K562 (cell line): Measurements from ENCODE around the gene EZH1. TPM values are rescaled to one million over a fixed set of nuclear protein-coding genes. Genes with fewer than 3 reads are reported as not detected.
A peak's percentile ranks its signal among the peaks of the same experiment; 100 is the strongest.

Source experiments
- C11orf30 ChIP-seq: fragments of 450-650 bp; IDR thresholded peaks from 2 replicates; pipeline ENCODE4 v1.6.1; 2016; ENCODE audit warnings: low read depth, mild to moderate bottlenecking
- HDAC2 ChIP-seq: fragments of 450-650 bp; IDR thresholded peaks from 2 replicates; pipeline ENCODE4 v1.6.1; 2016; ENCODE audit warnings: mild to moderate bottlenecking
- HDAC6 ChIP-seq: IDR thresholded peaks from 2 replicates; pipeline ENCODE4 v1.6.1; 2012; ENCODE audit warnings: low read depth, mild to moderate bottlenecking, control low read depth, inconsistent platforms, low read length, moderate library complexity
- JUND ChIP-seq, 2 experiments: IDR thresholded peaks; 2 replicates in 1 of 2; 3 replicates in 1 of 2; pipeline ENCODE4 v1.6.1; 2011; ENCODE audit warnings: borderline replicate concordance in 2 of 2, low read depth in 2 of 2, low read length in 2 of 2, improper control_type of control experiment in 1 of 2, missing biosample characterization in 1 of 2, missing genetic modification characterization in 1 of 2, missing genetic modification reagents in 1 of 2
- MCM5 ChIP-seq: fragments of 450-650 bp; IDR thresholded peaks from 2 replicates; pipeline ENCODE4 v1.6.1; 2016; ENCODE audit warnings: low read depth
- NFATC3 ChIP-seq: fragments of 450-650 bp; IDR thresholded peaks from 2 replicates; pipeline ENCODE4 v1.6.1; 2017; ENCODE audit warnings: mild to moderate bottlenecking
- NFRKB ChIP-seq: fragments of 450-650 bp; IDR thresholded peaks from 2 replicates; pipeline ENCODE4 v1.6.1; 2016; ENCODE audit warnings: low read depth
- RFX7 ChIP-seq: fragments of 250-450 bp; sonication (Bioruptor Pico); IDR thresholded peaks from 2 replicates; pipeline ENCODE4 v1.5.1; 2021; ENCODE audit warnings: mild to moderate bottlenecking
- SP1 ChIP-seq: sonication (generic); formaldehyde crosslinking; IDR thresholded peaks from 2 replicates; pipeline ENCODE4 v1.8.1; 2022; ENCODE audit warnings: mild to moderate bottlenecking, missing genetic modification reagents
- ZNF184 ChIP-seq: sonication (generic); formaldehyde crosslinking; IDR thresholded peaks from 2 replicates; pipeline ENCODE4 v1.5.0; 2020; ENCODE audit warnings: missing genetic modification reagents
- ZNF23 ChIP-seq: fragments of 250-450 bp; sonication (Bioruptor Pico); IDR thresholded peaks from 2 replicates; pipeline ENCODE4 v1.4.0; 2020; ENCODE audit warnings: mild to moderate bottlenecking
- ZNF699 ChIP-seq: fragments of 250-450 bp; sonication (Bioruptor Pico); IDR thresholded peaks from 2 replicates; pipeline ENCODE4 v1.8.0; 2021; ENCODE audit warnings: mild to moderate bottlenecking, moderate library complexity; ENCODE audit not compliant: insufficient replicate concordance
- polyA plus RNA-seq, 8 experiments: library from polyadenylated mRNA; depleted of rRNA in 4 of 8; stranded (reverse) in 5 of 8; unstranded in 3 of 8; fragments of >200 nt; fragmentation: Nextera tagmentation in 2 of 8; fragmentation: Illumina TruSeq in 1 of 8; extraction: Ambion mirVana in 2 of 8; extraction: Trizol in 1 of 8; gene quantifications; 2 replicates each; pipeline versions ENCODE4 v1.2.1 to v1.2.3, GENCODE V29; 2011 to 2014; ENCODE audit warnings: inconsistent platforms in 1 of 8, missing spikeins in 1 of 8
- total RNA-seq, 7 experiments: library from RNA; depleted of rRNA in 6 of 7; stranded (reverse); fragments of >200 nt in 6 of 7; fragmentation: Illumina TruSeq in 2 of 7; extraction: Trizol in 2 of 7; gene quantifications; 2 replicates each; pipeline versions ENCODE4 v1.2.1 to v1.2.3, GENCODE V29; 2011 to 2021; ENCODE audit warnings: low replicate concordance in 1 of 7
- TF ChIP-seq, protein P1 (sequence below), 2 experiments: fragments of 450-650 bp; IDR thresholded peaks; 2 replicates each; pipeline ENCODE4 v1.6.1; 2016; ENCODE audit warnings: mild to moderate bottlenecking in 2 of 2, borderline replicate concordance in 1 of 2, low read depth in 1 of 2, moderate library complexity in 1 of 2
- TF ChIP-seq, protein P2 (sequence below): IDR thresholded peaks from 2 replicates; pipeline ENCODE4 v1.6.1; 2016; ENCODE audit warnings: missing genetic modification characterization, missing compliant biosample characterization

EZH1 gene
- total and polyA plus RNA-seq, 9 of the 15 experiments (the other 6 are each of a cell fraction or from before 2014, with no cell fraction given) = 8.6 to 40.8 (median 22.9) TPM

- TF ChIP-seq, protein P1, sequence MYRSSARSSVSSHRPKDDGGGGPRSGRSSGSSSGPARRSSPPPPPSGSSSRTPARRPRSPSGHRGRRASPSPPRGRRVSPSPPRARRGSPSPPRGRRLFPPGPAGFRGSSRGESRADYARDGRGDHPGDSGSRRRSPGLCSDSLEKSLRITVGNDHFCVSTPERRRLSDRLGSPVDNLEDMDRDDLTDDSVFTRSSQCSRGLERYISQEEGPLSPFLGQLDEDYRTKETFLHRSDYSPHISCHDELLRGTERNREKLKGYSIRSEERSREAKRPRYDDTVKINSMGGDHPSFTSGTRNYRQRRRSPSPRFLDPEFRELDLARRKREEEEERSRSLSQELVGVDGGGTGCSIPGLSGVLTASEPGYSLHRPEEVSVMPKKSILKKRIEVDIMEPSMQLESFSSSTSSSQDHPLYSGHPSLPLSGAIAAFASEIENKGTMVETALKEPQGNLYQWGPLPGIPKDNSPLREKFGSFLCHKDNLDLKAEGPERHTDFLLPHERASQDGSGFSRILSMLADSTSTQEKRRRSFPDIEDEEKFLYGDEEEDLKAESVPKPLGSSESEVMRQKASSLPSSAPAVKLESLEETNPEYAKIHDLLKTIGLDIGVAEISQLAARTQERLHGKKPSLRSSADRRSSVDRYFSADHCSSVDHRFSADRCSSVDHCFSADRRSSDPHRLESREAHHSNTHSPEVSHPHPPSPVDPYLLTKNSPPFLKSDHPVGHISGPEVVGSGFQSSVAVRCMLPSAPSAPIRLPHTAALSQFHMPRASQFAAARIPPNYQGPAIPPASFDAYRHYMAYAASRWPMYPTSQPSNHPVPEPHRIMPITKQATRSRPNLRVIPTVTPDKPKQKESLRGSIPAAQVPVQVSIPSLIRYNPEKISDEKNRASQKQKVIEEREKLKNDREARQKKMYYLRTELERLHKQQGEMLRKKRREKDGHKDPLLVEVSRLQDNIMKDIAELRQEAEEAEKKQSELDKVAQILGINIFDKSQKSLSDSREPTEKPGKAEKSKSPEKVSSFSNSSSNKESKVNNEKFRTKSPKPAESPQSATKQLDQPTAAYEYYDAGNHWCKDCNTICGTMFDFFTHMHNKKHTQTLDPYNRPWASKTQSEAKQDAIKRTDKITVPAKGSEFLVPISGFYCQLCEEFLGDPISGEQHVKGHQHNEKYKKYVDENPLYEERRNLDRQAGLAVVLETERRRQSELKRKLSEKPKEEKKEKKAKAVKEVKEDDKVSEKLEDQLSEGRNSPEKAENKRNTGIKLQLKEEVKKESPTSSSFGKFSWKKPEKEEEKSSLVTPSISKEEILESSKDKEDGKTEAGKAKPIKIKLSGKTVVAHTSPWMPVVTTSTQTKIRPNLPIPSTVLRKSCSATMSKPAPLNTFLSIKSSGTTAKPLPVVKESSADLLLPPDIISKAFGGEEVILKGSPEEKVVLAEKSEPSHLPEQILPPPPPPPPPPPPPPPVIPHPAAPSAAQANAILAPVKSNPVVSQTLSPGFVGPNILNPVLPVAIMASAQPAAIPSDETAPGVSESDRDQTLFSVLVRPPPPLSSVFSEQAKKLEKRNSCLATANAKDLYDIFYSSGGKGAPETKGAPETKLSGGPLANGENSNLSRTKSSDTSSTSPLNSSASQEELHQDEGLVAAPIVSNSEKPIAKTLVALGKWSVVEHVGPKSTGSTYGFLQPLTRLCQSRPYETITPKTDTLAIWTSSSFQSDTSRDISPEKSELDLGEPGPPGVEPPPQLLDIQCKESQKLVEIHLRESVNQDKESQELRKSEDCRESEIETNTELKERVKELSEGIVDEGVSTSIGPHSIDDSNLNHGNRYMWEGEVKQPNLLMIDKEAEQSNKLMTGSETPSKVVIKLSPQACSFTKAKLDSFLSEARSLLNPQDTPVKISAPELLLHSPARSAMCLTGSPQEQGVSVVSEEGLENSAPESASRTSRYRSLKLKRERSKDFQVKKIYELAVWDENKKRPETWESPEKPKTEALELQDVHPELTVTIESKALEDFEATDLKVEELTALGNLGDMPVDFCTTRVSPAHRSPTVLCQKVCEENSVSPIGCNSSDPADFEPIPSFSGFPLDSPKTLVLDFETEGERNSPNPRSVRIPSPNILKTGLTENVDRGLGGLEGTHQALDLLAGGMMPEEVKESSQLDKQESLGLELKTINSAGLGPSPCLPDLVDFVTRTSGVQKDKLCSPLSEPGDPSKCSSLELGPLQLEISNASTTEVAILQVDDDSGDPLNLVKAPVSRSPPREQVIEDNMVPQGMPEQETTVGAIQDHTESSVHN (IDR thresholded peaks at IDR 0.05; ENCODE audit: borderline replicate concordance in 1 of 2, low read depth in 1 of 2) = no peak
- TF ChIP-seq C11orf30 (no peak), ZNF699 (CRISPR knock-in tag) (no peak), ZNF23 (no peak), NFATC3 (no peak), SP1 (CRISPR knock-in tag) (peak; percentile 62; the same call in 1 of the 2 replicates), NFRKB (no peak), RFX7 (CRISPR knock-in tag) (no peak), ZNF184 (CRISPR knock-in tag) (no peak), HDAC6 (no peak), MCM5 (no peak), JUND (IDR thresholded peaks at IDR 0.05; ENCODE audit: borderline replicate concordance, low read depth, low read length) (peak; percentile 64), JUND (tag; IDR thresholded peaks at IDR 0.05; ENCODE audit: borderline replicate concordance, low read depth, low read length) (peak; percentile 61; the same call in 1 of the 3 replicates), HDAC2 (peak; percentile 80)
- TF ChIP-seq, protein P2, sequence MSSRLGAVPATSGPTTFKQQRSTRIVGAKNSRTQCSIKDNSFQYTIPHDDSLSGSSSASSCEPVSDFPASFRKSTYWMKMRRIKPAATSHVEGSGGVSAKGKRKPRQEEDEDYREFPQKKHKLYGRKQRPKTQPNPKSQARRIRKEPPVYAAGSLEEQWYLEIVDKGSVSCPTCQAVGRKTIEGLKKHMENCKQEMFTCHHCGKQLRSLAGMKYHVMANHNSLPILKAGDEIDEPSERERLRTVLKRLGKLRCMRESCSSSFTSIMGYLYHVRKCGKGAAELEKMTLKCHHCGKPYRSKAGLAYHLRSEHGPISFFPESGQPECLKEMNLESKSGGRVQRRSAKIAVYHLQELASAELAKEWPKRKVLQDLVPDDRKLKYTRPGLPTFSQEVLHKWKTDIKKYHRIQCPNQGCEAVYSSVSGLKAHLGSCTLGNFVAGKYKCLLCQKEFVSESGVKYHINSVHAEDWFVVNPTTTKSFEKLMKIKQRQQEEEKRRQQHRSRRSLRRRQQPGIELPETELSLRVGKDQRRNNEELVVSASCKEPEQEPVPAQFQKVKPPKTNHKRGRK = no peak
Observed at GRCh38 chr17:42779936-42780850, 35.4 kb upstream of the EZH1 start, which contains the start of gene WNK4 (continued).
